Esophagus mucosa (tissue), 1 donor: ENCODE data around the gene OR2B2. TPM values are rescaled to one million over a fixed set of nuclear protein-coding genes. Genes with fewer than 3 reads are reported as not detected.

Source experiments
- ATAC-seq: fragments of 200-7000 bp; cut with Tn5 transposase; one replicate; pipeline ENCODE4 v1.9.1; 2020
- total RNA-seq: library from RNA; stranded (reverse); gene quantifications from one replicate; pipeline ENCODE4 v1.2.4, GENCODE V29; 2023
- donor health status: DM: yes; HTN: yes; CAD: no.

Gene OR2B2
- total RNA-seq, 1 donor from 2014 or later, result not detected

GRCh38 chr6:27866357-27867050, 45.7 kb downstream of the OR2B2 start:
- ATAC-seq, result peak; percentile 14

- ATAC-seq, result peak; percentile 25
Observed at GRCh38 chr6:27865850-27866356, 46.3 kb downstream of the OR2B2 start.

GRCh38 chr6:27864906-27865849, 47.0 kb downstream of the OR2B2 start:
- ATAC-seq, result peak; percentile 84

- ATAC-seq, result no peak
Observed at GRCh38 chr6:27863962-27864905, 48.0 kb downstream of the OR2B2 start.

GRCh38 chr6:27862396-27863066, 49.7 kb downstream of the OR2B2 start:
- no peak for ATAC-seq

- no peak for ATAC-seq
Observed at GRCh38 chr6:27861861-27862260, 50.3 kb downstream of the OR2B2 start.

GRCh38 chr6:27861276-27861840, 50.8 kb downstream of the OR2B2 start:
- no peak for ATAC-seq

Other genes with a start within 250 kb of the OR2B2 start
- not detected for gene OR2B6, start 44.8 kb upstream of the OR2B2 start, total RNA-seq
- gene ZNF165, start 168.2 kb upstream of the OR2B2 start, total RNA-seq, result 3.0 TPM
- gene ZSCAN16, start 212.2 kb upstream of the OR2B2 start, total RNA-seq, result 2.9 TPM
- 6.6 TPM for gene ZKSCAN8, start 229.5 kb upstream of the OR2B2 start, total RNA-seq